K562 (cell line): Measurements from ENCODE around the gene DDX50. TPM values are rescaled to one million over a fixed set of nuclear protein-coding genes. Genes with fewer than 3 reads are reported as not detected.

Source experiments
- ATAC-seq: fragments of 200-7000 bp; cut with Tn5 transposase; 3 replicates; pipeline ENCODE4 v1.9.1; 2020; ENCODE audit warnings: moderate library complexity
- BruUV-seq: library from RNA; stranded (reverse); fragments of 400-500 nt; replicated peaks from 2 replicates; lab custom pipeline; 2021; lab: Mats Ljungman, UMichigan
- CTCF ChIA-PET: fragments of 300-600 bp; formaldehyde crosslinking; extraction: SDS; loops from one replicate; lab custom pipeline; 2021; ENCODE audit warnings: low intra/inter-chr PET ratio; lab: Yijun Ruan, JAX
- POLR2A ChIA-PET: fragments of 300-600, 350-650 bp; sonication (Branson Sonifier 250); formaldehyde crosslinking; extraction: SDS; loops from one replicate; lab custom pipeline; 2021; ENCODE audit warnings: antibody characterized with exemption, inconsistent platforms; lab: Yijun Ruan, JAX
- DNase-seq, 4 experiments: peaks; one replicate each; pipeline versions ENCODE4 v3.0.0 to v3.0.0-alpha.2; 2011 to 2018; ENCODE audit warnings: low spot score in 3 of 4, mixed read lengths in 3 of 4; ENCODE audit errors: extremely low read depth in 1 of 4
- FAIRE-seq: peaks from 2 replicates; lab custom pipeline; 2011; peaks lifted over from hg19 to GRCh38; lab: Jason Lieb, UNC
- H2AFZ ChIP-seq: 2 replicates; pipeline ENCODE4 v1.6.0; 2011; ENCODE audit warnings: low read depth, low read length, control low read depth, inconsistent platforms
- H3K27ac ChIP-seq: fragments of 200-600 bp; 3 replicates; pipeline ENCODE4 v1.8.0; 2011; ENCODE audit warnings: low read depth, mild to moderate bottlenecking, control low read depth, inconsistent platforms, low read length, moderate library complexity, mixed read lengths; ENCODE audit errors: extremely low read depth
- H3K27me3 ChIP-seq, 2 experiments: fragments of 300-600 bp in 1 of 2; 2 replicates in 1 of 2; 3 replicates in 1 of 2; pipeline versions ENCODE4 v1.6.0 to v1.8.0; 2011; ENCODE audit warnings: inconsistent platforms in 2 of 2, low read length in 2 of 2, mild to moderate bottlenecking in 1 of 2, mixed read lengths in 1 of 2, moderate library complexity in 1 of 2; ENCODE audit not compliant: control insufficient read depth in 2 of 2, insufficient read depth in 2 of 2
- H3K36me3 ChIP-seq: fragments of 300-600 bp; 3 replicates; pipeline ENCODE4 v1.8.0; 2011; ENCODE audit warnings: mild to moderate bottlenecking, low read length, inconsistent platforms; ENCODE audit not compliant: control insufficient read depth, insufficient read depth
- H3K4me1 ChIP-seq, 2 experiments: fragments of 200-600 bp in 1 of 2; replicated peaks in 1 of 2; 2 replicates in 1 of 2; 3 replicates in 1 of 2; pipeline versions ENCODE4 v1.5.1 to v1.8.0; 2011; ENCODE audit warnings: inconsistent platforms in 2 of 2, low read length in 2 of 2, mild to moderate bottlenecking in 1 of 2, mixed read lengths in 1 of 2, moderate library complexity in 1 of 2; ENCODE audit not compliant: control insufficient read depth in 2 of 2, insufficient read depth in 2 of 2
- H3K4me2 ChIP-seq: 2 replicates; pipeline ENCODE4 v1.6.1; 2011; ENCODE audit warnings: low read length, control low read depth, inconsistent platforms, mixed read lengths; ENCODE audit not compliant: insufficient read depth
- H3K4me3 ChIP-seq: fragments of 200-600 bp; sonication (generic), shearing (Covaris generic); 2 replicates; pipeline ENCODE4 v1.5.1; 2016; ENCODE audit warnings: control low read depth, inconsistent platforms
- H3K79me2 ChIP-seq: fragments of 200-600 bp; 3 replicates; pipeline ENCODE4 v1.8.0; 2011; ENCODE audit warnings: low read length, inconsistent platforms; ENCODE audit not compliant: control insufficient read depth, insufficient read depth
- H3K9ac ChIP-seq, 2 experiments: 2 replicates each; pipeline versions ENCODE4 v1.6.0 to v1.6.1; 2011; ENCODE audit warnings: low read depth in 2 of 2, low read length in 2 of 2, control low read depth in 1 of 2, inconsistent platforms in 1 of 2, mild to moderate bottlenecking in 1 of 2, mixed read lengths in 1 of 2; ENCODE audit not compliant: insufficient read depth in 1 of 2
- H3K9me1 ChIP-seq: one replicate; pipeline ENCODE4 v1.6.0; 2011; ENCODE audit warnings: inconsistent platforms, mild to moderate bottlenecking, low read length, moderate library complexity; ENCODE audit not compliant: control insufficient read depth, insufficient read depth
- H3K9me3 ChIP-seq: replicated peaks from 2 replicates; pipeline ENCODE4 v1.5.1; 2011; ENCODE audit warnings: low read depth, low read length, inconsistent platforms; ENCODE audit not compliant: control insufficient read depth, insufficient read depth
- H4K20me1 ChIP-seq: replicated peaks from 2 replicates; pipeline ENCODE4 v1.6.1; 2011; ENCODE audit warnings: low read length, inconsistent platforms, mixed read lengths; ENCODE audit not compliant: control insufficient read depth, insufficient read depth
- BMI1 ChIP-seq: fragments of 150-350 bp; IDR thresholded peaks from 2 replicates; pipeline ENCODE4 v1.6.1; 2014; ENCODE audit warnings: low read length
- CHCHD3 ChIP-seq: fragments of 250-450 bp; sonication (Bioruptor Pico); IDR thresholded peaks from 2 replicates; pipeline ENCODE4 v2.1.2; 2022; ENCODE audit warnings: mild to moderate bottlenecking
- GTF2E2 ChIP-seq: fragments of 200-800 bp; sonication (Bioruptor generic); IDR thresholded peaks from 2 replicates; pipeline ENCODE4 v1.6.1; 2016; ENCODE audit warnings: missing genetic modification characterization, missing compliant biosample characterization
- HIVEP1 ChIP-seq: fragments of 250-450 bp; sonication (Bioruptor Pico); IDR thresholded peaks from 2 replicates; pipeline ENCODE4 v1.4.0; 2020; ENCODE audit warnings: mild to moderate bottlenecking
- HNRNPK ChIP-seq: fragments of 200-400 bp; formaldehyde crosslinking; IDR thresholded peaks from one replicate; pipeline ENCODE4 v1.6.1; 2018; ENCODE audit warnings: mild to moderate bottlenecking, low read depth, low read length; ENCODE audit not compliant: poor library complexity, severe bottlenecking
- JUND ChIP-seq, 2 experiments: IDR thresholded peaks; 2 replicates in 1 of 2; 3 replicates in 1 of 2; pipeline ENCODE4 v1.6.1; 2011; ENCODE audit warnings: borderline replicate concordance in 2 of 2, low read depth in 2 of 2, low read length in 2 of 2, improper control_type of control experiment in 1 of 2, missing biosample characterization in 1 of 2, missing genetic modification characterization in 1 of 2, missing genetic modification reagents in 1 of 2
- NRF1 ChIP-seq, 2 experiments: fragments of 450-650 bp; IDR thresholded peaks in 1 of 2; conservative IDR thresholded peaks in 1 of 2; 2 replicates each; pipeline ENCODE4 v1.6.1; 2014; ENCODE audit warnings: mild to moderate bottlenecking in 2 of 2
- RBM25 ChIP-seq: fragments of 200-400 bp; formaldehyde crosslinking; IDR thresholded peaks from 2 replicates; pipeline ENCODE4 v1.6.1; 2018; ENCODE audit warnings: low read length, low read depth, moderate library complexity; ENCODE audit not compliant: severe bottlenecking
- RFX1 ChIP-seq: fragments of 450-650 bp; IDR thresholded peaks from 2 replicates; pipeline ENCODE4 v1.6.1; 2016; ENCODE audit warnings: mild to moderate bottlenecking, moderate library complexity
- SREBF2 ChIP-seq: sonication (generic); formaldehyde crosslinking; IDR thresholded peaks from 2 replicates; pipeline ENCODE4 v1.4.0; 2020; ENCODE audit warnings: mild to moderate bottlenecking, missing genetic modification reagents
- ZNF121 ChIP-seq: sonication (generic); formaldehyde crosslinking; conservative IDR thresholded peaks from 2 replicates; pipeline ENCODE4 v1.8.0; 2022; ENCODE audit warnings: missing genetic modification reagents
- ZNF347 ChIP-seq: fragments of 450-650 bp; formaldehyde crosslinking; IDR thresholded peaks from 2 replicates; pipeline ENCODE4 v1.4.0; 2020; ENCODE audit warnings: low read depth, mild to moderate bottlenecking, moderate library complexity
- ZNF75A ChIP-seq: fragments of 450-650 bp; formaldehyde crosslinking; IDR thresholded peaks from 2 replicates; pipeline ENCODE4 v1.4.0; 2020; ENCODE audit warnings: mild to moderate bottlenecking
- WGBS: fragments of 100-300 bp; shearing (Covaris generic); methylation state at CpG from one replicate; pipeline ENCODE4 v1.1.6; 2016; ENCODE audit warnings: low coverage, mixed read lengths; ENCODE audit not compliant: insufficient coverage; ENCODE audit errors: missing lambda C conversion rate; 5-methylcytosine and 5-hydroxymethylcytosine counted together
- in situ Hi-C: fragments of 300-500 bp; cut with MboI; formaldehyde crosslinking; loops from 4 replicates; pipeline ENCODE4 v1.15.0; 2018; ENCODE audit warnings: inconsistent platforms, mixed read lengths
- intact Hi-C: fragments of 100-400 bp; cut with micrococcal nuclease; formaldehyde crosslinking; loops from 2 replicates; pipeline ENCODE4 v1.14.2; 2022
- polyA plus RNA-seq, 8 experiments: library from polyadenylated mRNA; depleted of rRNA in 4 of 8; stranded (reverse) in 5 of 8; unstranded in 3 of 8; fragments of >200 nt; fragmentation: Nextera tagmentation in 2 of 8; fragmentation: Illumina TruSeq in 1 of 8; extraction: Ambion mirVana in 2 of 8; extraction: Trizol in 1 of 8; gene quantifications; 2 replicates each; pipeline versions ENCODE4 v1.2.1 to v1.2.3, GENCODE V29; 2011 to 2014; ENCODE audit warnings: inconsistent platforms in 1 of 8, missing spikeins in 1 of 8
- total RNA-seq, 7 experiments: library from RNA; depleted of rRNA in 6 of 7; stranded (reverse); fragments of >200 nt in 6 of 7; fragmentation: Illumina TruSeq in 2 of 7; extraction: Trizol in 2 of 7; gene quantifications; 2 replicates each; pipeline versions ENCODE4 v1.2.1 to v1.2.3, GENCODE V29; 2011 to 2021; ENCODE audit warnings: low replicate concordance in 1 of 7
- TF ChIP-seq, protein P1 (sequence below): fragments of 250-450 bp; sonication (Bioruptor Pico); IDR thresholded peaks from 2 replicates; pipeline ENCODE4 v1.9.0; 2021; ENCODE audit warnings: mild to moderate bottlenecking
- TF ChIP-seq, protein P2 (sequence below): sonication (generic); formaldehyde crosslinking; IDR thresholded peaks from 2 replicates; pipeline ENCODE4 v1.5.0; 2020; ENCODE audit warnings: missing genetic modification reagents
- TF ChIP-seq, protein P3 (sequence below): IDR thresholded peaks from 2 replicates; pipeline ENCODE4 v1.6.1; 2014; ENCODE audit warnings: antibody characterized with exemption

Gene DDX50
- total and polyA plus RNA-seq, 9 of the 15 experiments (the other 6 are each of a cell fraction or from before 2014, with no cell fraction given), result 36.7 to 86.8 (median 57.4) TPM

DNA sequence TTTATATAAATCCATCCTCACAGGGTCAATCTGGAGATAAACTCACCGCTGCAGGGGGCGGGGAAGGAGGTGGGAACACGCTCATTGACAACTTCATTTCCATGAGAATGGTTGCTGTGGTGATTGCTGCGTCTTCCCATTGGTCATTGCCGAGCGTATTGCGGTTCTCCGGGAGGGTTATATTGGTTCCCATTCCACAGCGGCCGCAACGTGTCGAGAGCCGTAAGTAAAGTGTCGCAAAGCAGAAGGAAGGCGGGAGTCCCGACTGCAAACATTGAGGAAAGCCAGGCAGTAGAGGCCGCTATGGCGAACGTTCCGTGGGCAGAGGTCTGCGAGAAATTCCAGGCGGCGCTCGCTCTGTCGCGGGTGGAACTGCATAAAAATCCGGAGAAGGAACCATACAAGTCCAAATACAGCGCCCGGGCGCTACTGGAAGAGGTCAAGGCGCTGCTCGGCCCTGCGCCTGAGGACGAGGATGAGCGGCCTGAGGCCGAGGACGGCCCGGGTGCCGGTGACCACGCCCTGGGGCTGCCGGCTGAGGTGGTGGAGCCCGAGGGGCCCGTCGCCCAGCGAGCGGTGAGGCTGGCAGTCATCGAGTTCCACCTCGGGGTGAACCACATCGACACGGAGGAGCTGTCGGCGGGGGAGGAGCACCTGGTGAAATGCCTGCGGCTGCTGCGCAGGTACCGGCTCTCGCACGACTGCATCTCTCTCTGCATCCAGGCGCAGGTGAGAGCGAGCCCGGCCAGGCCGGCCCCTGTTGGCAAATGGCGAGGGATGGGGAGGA, 87.6 kb downstream of the DDX50 start, which contains the start of gene KIFBP (continued):
- TF ChIP-seq CHCHD3 (CRISPR knock-in tag), result peak; percentile 66
- peak; percentile 82 for TF ChIP-seq BMI1
- TF ChIP-seq HNRNPK, result no peak
- TF ChIP-seq JUND (IDR thresholded peaks at IDR 0.05; ENCODE audit: borderline replicate concordance, low read depth, low read length), result peak; percentile 61
- no peak for TF ChIP-seq JUND (tag; IDR thresholded peaks at IDR 0.05; ENCODE audit: borderline replicate concordance, low read depth, low read length)

DNA sequence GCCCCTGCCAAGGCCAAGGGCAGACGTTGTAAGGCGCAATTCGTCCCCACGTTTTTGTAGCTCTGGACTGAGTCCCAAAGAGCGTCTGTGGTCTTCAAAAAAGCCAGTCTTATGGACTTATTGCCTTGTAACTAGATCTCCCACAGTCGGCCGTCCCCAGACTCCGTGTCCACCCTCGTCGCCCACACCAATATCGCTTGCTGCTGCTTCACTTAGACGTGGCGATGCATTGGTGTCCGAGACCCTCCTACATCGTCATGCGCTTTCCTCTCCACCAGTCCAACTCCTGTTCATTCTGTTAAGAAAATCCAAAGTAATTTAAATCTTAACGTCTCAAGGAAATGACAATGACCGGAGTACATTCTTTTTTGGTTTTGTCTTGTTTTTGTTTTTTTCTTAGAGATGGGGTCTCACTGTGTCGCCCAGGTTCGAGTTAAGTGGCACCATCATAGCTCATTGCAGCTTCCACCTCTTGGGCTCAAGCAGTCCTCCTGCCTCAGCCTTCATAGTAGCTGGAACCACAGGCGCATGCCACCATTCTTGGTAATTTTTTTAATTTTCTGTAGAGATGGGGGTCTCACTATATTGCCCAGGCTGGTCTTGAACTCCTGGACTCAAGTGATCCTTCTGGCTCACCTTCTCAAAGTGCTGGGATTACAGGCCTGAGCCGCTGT, 88.3 kb downstream of the DDX50 start:
- peak in 1 of 4 experiments; percentile 46 for DNase-seq
- in situ Hi-C loops, result no loop called here
- Histone ChIP-seq H3K9ac (peak overlapping the region; percentile 79 to 96), H3K4me3 (peak overlapping the region; percentile 77), H3K4me2 (peak overlapping the region; percentile 95), H3K27me3 (no peaks in the 10 kb centered on the region), H4K20me1 (no peaks in the 10 kb centered on the region), H3K9me1 (no peaks in the 10 kb centered on the region), H3K9me3 (no peaks in the 10 kb centered on the region), H3K4me1 (peaks cover 5 to 18% of the 10 kb centered on the region in 2 experiments; a peak in 3 of 5 replicates), H3K36me3 (peaks cover 16% of the 10 kb centered on the region; the same call in 2 of the 3 replicates), H3K27ac (peak overlapping the region; percentile 65), H2AFZ (peak overlapping the region; percentile 98), H3K79me2 (peaks cover 38% of the 10 kb centered on the region)
- peak; percentile 54 for FAIRE-seq
- WGBS, result 12% methylated on average over 22 of the region's 22 CpGs
- ATAC-seq, result peak; percentile 16
- BruUV-seq, result no TSS peak
- CTCF ChIA-PET, result no interaction called here
- POLR2A ChIA-PET, result interaction anchor here (1.0 to 2.5 kb wide), 4 partner anchors 12 to 31 kb away, joined by 3 to 10 read pairs (median 4); no protein-coding TSS in a partner anchor
- intact Hi-C loops, result loop anchor here (5.0 kb wide), 2 partner anchors 233 to 423 kb away; partner anchors contain the start of gene HKDC1
- TF ChIP-seq GTF2E2 (tag) (0 out of 2 replicates have a peak, but pooled peaks have one; percentile 15), ZNF75A (CRISPR knock-in tag) (no peak), SREBF2 (no peak), NRF1 (conservative IDR thresholded peaks at IDR 0.05 in 1 of 2, IDR thresholded peaks at IDR 0.05 in 1 of 2) (peak in 1 of 2 experiments; percentile 38; a peak in 2 of 4 replicates), RFX1 (no peak), HIVEP1 (CRISPR knock-in tag) (0 out of 2 replicates have a peak, but pooled peaks have one; percentile 29), ZNF121 (CRISPR knock-in tag) (peak; percentile 84), ZNF347 (no peak), RBM25 (no peak)
- TF ChIP-seq, protein P1, sequence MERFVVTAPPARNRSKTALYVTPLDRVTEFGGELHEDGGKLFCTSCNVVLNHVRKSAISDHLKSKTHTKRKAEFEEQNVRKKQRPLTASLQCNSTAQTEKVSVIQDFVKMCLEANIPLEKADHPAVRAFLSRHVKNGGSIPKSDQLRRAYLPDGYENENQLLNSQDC (CRISPR knock-in tag), result no peak
- TF ChIP-seq, protein P2, sequence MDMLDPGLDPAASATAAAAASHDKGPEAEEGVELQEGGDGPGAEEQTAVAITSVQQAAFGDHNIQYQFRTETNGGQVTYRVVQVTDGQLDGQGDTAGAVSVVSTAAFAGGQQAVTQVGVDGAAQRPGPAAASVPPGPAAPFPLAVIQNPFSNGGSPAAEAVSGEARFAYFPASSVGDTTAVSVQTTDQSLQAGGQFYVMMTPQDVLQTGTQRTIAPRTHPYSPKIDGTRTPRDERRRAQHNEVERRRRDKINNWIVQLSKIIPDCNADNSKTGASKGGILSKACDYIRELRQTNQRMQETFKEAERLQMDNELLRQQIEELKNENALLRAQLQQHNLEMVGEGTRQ (CRISPR knock-in tag), result no peak
- TF ChIP-seq, protein P3, sequence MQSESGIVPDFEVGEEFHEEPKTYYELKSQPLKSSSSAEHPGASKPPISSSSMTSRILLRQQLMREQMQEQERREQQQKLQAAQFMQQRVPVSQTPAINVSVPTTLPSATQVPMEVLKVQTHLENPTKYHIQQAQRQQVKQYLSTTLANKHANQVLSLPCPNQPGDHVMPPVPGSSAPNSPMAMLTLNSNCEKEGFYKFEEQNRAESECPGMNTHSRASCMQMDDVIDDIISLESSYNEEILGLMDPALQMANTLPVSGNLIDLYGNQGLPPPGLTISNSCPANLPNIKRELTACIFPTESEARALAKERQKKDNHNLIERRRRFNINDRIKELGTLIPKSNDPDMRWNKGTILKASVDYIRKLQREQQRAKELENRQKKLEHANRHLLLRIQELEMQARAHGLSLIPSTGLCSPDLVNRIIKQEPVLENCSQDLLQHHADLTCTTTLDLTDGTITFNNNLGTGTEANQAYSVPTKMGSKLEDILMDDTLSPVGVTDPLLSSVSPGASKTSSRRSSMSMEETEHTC, result no peak
